ENCODE data around the gene HCFC2. TPM values are rescaled to one million over a fixed set of nuclear protein-coding genes. Genes with fewer than 3 reads are reported as not detected.

Gene HCFC2
- polyA plus RNA-seq, 1 experiment, result 10.4 TPM

DNA sequence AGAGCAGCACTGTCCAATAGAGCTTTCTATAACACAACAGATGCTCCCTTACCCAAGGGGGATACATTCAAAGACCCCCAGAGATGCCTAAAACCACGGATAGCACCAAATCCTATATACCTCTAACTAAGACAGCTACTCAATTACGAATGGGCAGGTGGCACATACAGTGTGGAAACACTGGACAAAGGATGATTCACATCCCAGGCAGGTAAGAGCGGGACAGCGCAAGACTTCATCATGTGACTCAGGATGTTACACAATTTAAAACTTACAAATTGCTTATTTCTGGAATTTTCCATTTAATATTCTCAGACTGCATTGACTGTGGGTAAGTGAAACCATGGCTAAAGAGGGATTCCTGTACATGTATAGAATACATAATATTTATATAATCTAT is 5.5 kb upstream of the HCFC2 start:
- TF ChIP-seq CTCF (IDR thresholded peaks at IDR 0.05; ENCODE audit: insufficient read depth, low read depth, low read length), result no peak
- ChIA-PET CTCF (interaction anchor here (0.8 to 3.3 kb wide), 4 partner anchors 9 to 50 kb away, joined by 3 to 21 read pairs (median 5); no protein-coding TSS in a partner anchor), POLR2A (no interaction called here)
- no peaks in the 10 kb centered on the region for H3K27me3 ChIP-seq (ENCODE audit: control insufficient read depth, insufficient read depth, low read length)
- no peak overlapping the region for H3K4me3 ChIP-seq (ENCODE audit: low read depth, low read length)
- no peak for DNase-seq (ENCODE audit: low read depth)
- no peaks in the 10 kb centered on the region; the same call in 1 of the 2 replicates for H3K36me3 ChIP-seq (ENCODE audit: control insufficient read depth, insufficient read depth, low read length)

- POLR2A ChIA-PET, result no interaction called here
- Histone ChIP-seq H3K36me3 (ENCODE audit: control insufficient read depth, insufficient read depth, low read length) (no peaks in the 10 kb centered on the region; the same call in 1 of the 2 replicates), H3K4me3 (ENCODE audit: low read depth, low read length) (no peak overlapping the region), H3K27me3 (ENCODE audit: control insufficient read depth, insufficient read depth, low read length) (no peaks in the 10 kb centered on the region)
- CTCF ChIA-PET, result interaction anchor here (3.3 kb wide), 1 partner anchor 49 kb away, joined by 21 read pairs; no protein-coding TSS in a partner anchor
- no peak for DNase-seq (ENCODE audit: low read depth)
- TF ChIP-seq CTCF (IDR thresholded peaks at IDR 0.05; ENCODE audit: insufficient read depth, low read depth, low read length), result no peak
Measured at GRCh38 chr12:104059963-104060362, 4.4 kb upstream of the HCFC2 start.

DNA sequence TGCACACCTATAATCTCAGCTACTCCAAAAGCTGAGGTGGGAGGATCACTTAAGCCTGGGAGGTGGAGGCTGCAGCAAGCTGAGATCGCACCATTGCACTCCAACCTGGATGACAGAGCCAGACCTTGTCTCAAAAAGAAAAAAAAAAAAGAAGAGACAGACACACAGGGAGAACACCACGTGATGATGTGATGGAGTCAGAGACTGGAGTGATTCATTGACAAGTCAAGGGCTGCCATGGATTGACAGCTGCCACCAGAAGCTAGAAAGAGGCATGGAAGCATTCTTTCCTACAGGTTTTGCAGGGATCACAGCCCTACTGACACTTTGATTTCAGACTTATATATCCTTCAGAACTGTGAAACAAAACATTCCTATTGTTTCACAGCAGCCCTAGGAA is 3.5 kb upstream of the HCFC2 start:
- no peak overlapping the region for H3K4me3 ChIP-seq (ENCODE audit: low read depth, low read length)
- CTCF ChIA-PET, result interaction anchor here (0.6 kb wide), 2 partner anchors 47 to 1646 kb away, joined by 3 to 4 read pairs; no protein-coding TSS in a partner anchor
- DNase-seq (ENCODE audit: low read depth), result no peak
- TF ChIP-seq CTCF (IDR thresholded peaks at IDR 0.05; ENCODE audit: insufficient read depth, low read depth, low read length), result no peak
- H3K36me3 ChIP-seq (ENCODE audit: control insufficient read depth, insufficient read depth, low read length), result no peaks in the 10 kb centered on the region; the same call in 1 of the 2 replicates
- POLR2A ChIA-PET, result no interaction called here
- H3K27me3 ChIP-seq (ENCODE audit: control insufficient read depth, insufficient read depth, low read length), result no peaks in the 10 kb centered on the region

GRCh38 chr12:104063712-104064030 is 660 bp upstream of the HCFC2 start:
- ChIA-PET CTCF (interaction anchor here (0.8 to 2.7 kb wide), 4 partner anchors 8 to 98 kb away, joined by 3 to 6 read pairs (median 5); partner anchors contain the start of gene TDG), POLR2A (no interaction called here)
- peak overlapping the region; percentile 91 for H3K4me3 ChIP-seq (ENCODE audit: low read depth, low read length)
- no peak for DNase-seq (ENCODE audit: low read depth)
- H3K27me3 ChIP-seq (ENCODE audit: control insufficient read depth, insufficient read depth, low read length), result no peaks in the 10 kb centered on the region
- no peak for TF ChIP-seq CTCF (IDR thresholded peaks at IDR 0.05; ENCODE audit: insufficient read depth, low read depth, low read length)
- no peaks in the 10 kb centered on the region; the same call in 1 of the 2 replicates for H3K36me3 ChIP-seq (ENCODE audit: control insufficient read depth, insufficient read depth, low read length)

DNA sequence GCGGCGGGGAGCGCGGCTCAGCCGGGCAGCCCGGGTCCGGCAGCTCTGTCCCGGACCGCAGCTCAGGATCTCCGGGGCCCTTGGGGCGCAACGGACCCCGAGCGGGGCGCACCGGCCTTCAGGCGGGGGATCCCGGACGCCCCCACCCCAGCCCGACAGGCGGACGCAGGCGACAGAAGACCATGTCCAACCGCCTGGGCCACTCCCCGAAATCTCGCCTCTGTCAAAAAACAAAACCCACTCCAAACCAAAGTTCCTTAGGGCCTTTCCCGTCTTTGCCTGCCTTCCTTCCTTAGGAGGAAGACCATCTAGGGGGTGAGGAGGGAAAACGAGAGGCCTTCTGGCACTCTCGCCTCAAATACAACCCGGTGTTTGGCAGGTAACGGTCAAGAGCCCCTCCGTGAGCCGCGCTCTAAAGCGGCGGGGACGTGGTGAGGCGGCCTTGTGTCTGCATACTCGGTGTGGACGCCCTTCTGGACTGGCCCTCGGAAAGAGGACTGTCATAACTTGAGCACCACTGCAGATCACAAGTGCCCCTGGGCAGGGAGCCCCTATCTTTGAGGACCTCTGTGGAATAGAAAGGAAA is 604 bp downstream of the HCFC2 start:
- no peaks in the 10 kb centered on the region for H3K27me3 ChIP-seq (ENCODE audit: control insufficient read depth, insufficient read depth, low read length)
- DNase-seq (ENCODE audit: low read depth), result no peak
- ChIA-PET POLR2A (interaction anchor here (0.6 kb wide), 1 partner anchor 45 kb away, joined by 4 read pairs; no protein-coding TSS in a partner anchor), CTCF (interaction anchor here (1.8 to 2.7 kb wide), 2 partner anchors 9 to 44 kb away, joined by 6 read pairs; no protein-coding TSS in a partner anchor)
- H3K36me3 ChIP-seq (ENCODE audit: control insufficient read depth, insufficient read depth, low read length), result no peaks in the 10 kb centered on the region; the same call in none of the 2 replicates
- no peak for TF ChIP-seq CTCF (IDR thresholded peaks at IDR 0.05; ENCODE audit: insufficient read depth, low read depth, low read length)
- peak overlapping the region; percentile 91 for H3K4me3 ChIP-seq (ENCODE audit: low read depth, low read length)

Data from BJ (cell line).